Liver (tissue), 3 donors: ENCODE data around the gene NDUFC2.

ENCODE experiments used
- ATF3 ChIP-seq: IDR thresholded peaks from 2 replicates; pipeline ENCODE4 v1.6.1; 2016; ENCODE audit warnings: antibody characterized with exemption
- CTCF ChIP-seq: fragments of 150-350 bp; IDR thresholded peaks from 2 replicates; pipeline ENCODE4 v1.5.1; 2017; ENCODE audit warnings: improper control_type of control experiment, low read depth, low read length; ENCODE audit not compliant: missing input control
- EGR1 ChIP-seq, 2 donors: IDR thresholded peaks; 2 replicates each; pipeline ENCODE4 v1.6.1; 2016 to 2018; ENCODE audit warnings: antibody characterized with exemption in 2 of 2, low read depth in 2 of 2
- GABPA ChIP-seq, 2 donors: IDR thresholded peaks in 1 of 2; conservative IDR thresholded peaks in 1 of 2; 2 replicates each; pipeline ENCODE4 v1.6.1; 2016; ENCODE audit warnings: antibody characterized with exemption in 2 of 2, mild to moderate bottlenecking in 1 of 2, moderate library complexity in 1 of 2
- NR2F2 ChIP-seq: IDR thresholded peaks from 2 replicates; pipeline ENCODE4 v1.6.1; 2016; ENCODE audit warnings: antibody characterized with exemption
- RAD21 ChIP-seq, 2 donors: IDR thresholded peaks; 2 replicates each; pipeline ENCODE4 v1.6.1; 2016; ENCODE audit warnings: antibody characterized with exemption in 2 of 2, mild to moderate bottlenecking in 2 of 2
- REST ChIP-seq: IDR thresholded peaks from 2 replicates; pipeline ENCODE4 v1.6.1; 2016; ENCODE audit warnings: antibody characterized with exemption, mild to moderate bottlenecking
- SP1 ChIP-seq: IDR thresholded peaks from 2 replicates; pipeline ENCODE4 v1.6.1; 2018; ENCODE audit warnings: antibody characterized with exemption, mild to moderate bottlenecking
- TAF1 ChIP-seq: conservative IDR thresholded peaks from 2 replicates; pipeline ENCODE4 v1.6.1; 2016; ENCODE audit warnings: antibody characterized with exemption, mild to moderate bottlenecking
- YY1 ChIP-seq: IDR thresholded peaks from 2 replicates; pipeline ENCODE4 v1.6.1; 2016; ENCODE audit warnings: antibody characterized with exemption, mild to moderate bottlenecking
- ZBTB33 ChIP-seq: IDR thresholded peaks from 2 replicates; pipeline ENCODE4 v1.6.1; 2016; ENCODE audit warnings: antibody characterized with exemption
- TF ChIP-seq, protein P1 (sequence below): IDR thresholded peaks from 2 replicates; pipeline ENCODE4 v1.6.1; 2016; ENCODE audit warnings: antibody characterized with exemption
- donor health status: healthy.
- donor health status: healthy.

DNA sequence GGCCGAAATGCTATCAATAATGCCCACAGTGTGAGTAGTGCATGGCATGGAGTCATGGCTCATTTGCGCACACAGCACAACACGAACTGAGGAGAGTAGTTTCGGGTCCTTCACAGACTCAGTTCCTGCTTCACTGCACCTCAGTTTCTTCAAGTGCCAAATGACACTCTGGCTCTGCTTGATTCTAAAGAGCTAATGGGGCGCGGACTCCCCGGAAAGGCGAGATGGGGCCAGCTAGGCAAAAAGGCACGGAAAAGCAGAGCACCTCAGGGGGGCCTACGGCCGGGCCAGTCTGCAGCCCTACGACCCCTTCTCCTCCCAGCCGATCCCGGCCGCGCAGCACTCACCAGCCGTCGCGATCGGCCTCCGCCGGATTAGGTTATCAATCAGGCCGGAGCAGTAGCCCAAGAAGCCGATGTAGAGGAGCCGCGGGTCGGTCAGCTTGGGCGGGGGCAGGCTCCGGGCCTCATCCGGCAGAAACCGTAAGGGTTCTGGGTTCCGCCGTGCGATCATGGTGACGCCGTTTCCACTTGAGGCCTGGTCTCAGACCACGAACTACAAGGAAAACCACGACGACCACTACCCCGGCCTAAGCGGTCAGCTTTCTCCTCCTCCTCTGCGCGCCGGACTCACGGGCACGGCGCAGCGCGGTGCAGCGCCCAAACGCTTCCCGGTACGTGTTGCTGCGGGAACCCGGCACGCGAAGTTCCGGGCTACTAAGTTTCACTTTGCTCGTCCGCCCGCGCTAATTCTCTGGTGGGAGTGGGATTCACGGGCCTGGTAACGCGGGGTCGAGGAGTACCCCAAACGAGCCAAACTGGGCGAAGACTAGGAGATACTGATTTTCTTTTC lies at the start of gene NDUFC2:
- TF ChIP-seq CTCF (no peak), GABPA (IDR thresholded peaks at IDR 0.05 in 1 of 2, conservative IDR thresholded peaks at IDR 0.05 in 1 of 2) (peak; percentile 60 to 82), NR2F2 (peak; percentile 18), REST (peak; percentile 60), ZBTB33 (peak; percentile 45), ATF3 (no peak), RAD21 (IDR thresholded peaks at IDR 0.05) (peak in 1 of 2 donors; percentile 60), EGR1 (IDR thresholded peaks at IDR 0.05; ENCODE audit: low read depth in 2 of 2) (peak in 1 of 2 donors; percentile 38), YY1 (peak; percentile 81), TAF1 (peak; percentile 44), SP1 (peak; percentile 38)
- TF ChIP-seq, protein P1, sequence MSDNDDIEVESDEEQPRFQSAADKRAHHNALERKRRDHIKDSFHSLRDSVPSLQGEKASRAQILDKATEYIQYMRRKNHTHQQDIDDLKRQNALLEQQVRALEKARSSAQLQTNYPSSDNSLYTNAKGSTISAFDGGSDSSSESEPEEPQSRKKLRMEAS, result peak; percentile 52
